Mammary epithelial cell (primary cell): ENCODE data around the gene PUSL1.

ENCODE experiments used
- EZH2 ChIP-seq: IDR thresholded peaks from 2 replicates; pipeline ENCODE4 v1.6.1; 2012; ENCODE audit warnings: low read length, inconsistent platforms, borderline replicate concordance
- TF ChIP-seq, protein P1 (sequence below), 2 donors: IDR thresholded peaks in 1 of 2; conservative IDR thresholded peaks in 1 of 2; 2 replicates each; pipeline ENCODE4 v1.5.1; 2011 to 2012; ENCODE audit warnings: inconsistent platforms in 2 of 2, low read length in 2 of 2, mild to moderate bottlenecking in 2 of 2, control low read depth in 1 of 2, low read depth in 1 of 2; ENCODE audit not compliant: insufficient read depth in 1 of 2; ENCODE audit errors: extremely low read depth in 1 of 2

DNA sequence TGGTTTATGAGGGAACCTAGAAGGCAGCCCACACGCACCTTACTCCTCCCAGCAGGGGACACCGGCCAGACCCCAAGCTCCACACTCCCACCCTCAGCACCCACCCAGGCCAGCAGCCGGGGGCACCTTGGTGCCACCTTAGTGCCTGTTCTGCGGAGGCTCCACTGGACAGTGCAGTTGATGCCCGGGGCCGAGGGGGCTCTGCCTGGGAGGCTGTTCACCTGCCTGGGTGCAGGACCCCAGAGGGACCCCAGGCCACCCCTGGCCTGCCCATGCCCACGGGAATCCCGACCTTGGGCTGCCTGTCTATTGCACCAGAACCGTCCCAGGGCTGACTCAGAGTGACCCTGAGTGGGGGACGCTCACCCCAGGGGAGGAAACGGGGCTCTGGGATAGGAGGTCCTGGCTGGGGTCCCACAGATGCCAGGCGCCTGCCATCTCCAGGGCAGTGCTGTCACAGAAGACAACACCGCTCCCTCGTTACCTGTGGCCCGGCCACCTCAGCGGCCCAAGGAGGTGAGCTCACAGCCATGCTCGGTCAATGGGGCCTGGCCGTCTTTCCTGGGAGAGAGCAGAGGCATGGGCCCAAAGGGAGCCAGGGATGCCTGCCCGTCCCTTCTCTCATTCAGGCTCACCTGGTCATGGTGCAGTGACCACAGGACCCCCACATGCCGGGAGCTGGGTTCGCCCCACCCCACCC is 27.5 kb upstream of the PUSL1 start:
- TF ChIP-seq, protein P1, sequence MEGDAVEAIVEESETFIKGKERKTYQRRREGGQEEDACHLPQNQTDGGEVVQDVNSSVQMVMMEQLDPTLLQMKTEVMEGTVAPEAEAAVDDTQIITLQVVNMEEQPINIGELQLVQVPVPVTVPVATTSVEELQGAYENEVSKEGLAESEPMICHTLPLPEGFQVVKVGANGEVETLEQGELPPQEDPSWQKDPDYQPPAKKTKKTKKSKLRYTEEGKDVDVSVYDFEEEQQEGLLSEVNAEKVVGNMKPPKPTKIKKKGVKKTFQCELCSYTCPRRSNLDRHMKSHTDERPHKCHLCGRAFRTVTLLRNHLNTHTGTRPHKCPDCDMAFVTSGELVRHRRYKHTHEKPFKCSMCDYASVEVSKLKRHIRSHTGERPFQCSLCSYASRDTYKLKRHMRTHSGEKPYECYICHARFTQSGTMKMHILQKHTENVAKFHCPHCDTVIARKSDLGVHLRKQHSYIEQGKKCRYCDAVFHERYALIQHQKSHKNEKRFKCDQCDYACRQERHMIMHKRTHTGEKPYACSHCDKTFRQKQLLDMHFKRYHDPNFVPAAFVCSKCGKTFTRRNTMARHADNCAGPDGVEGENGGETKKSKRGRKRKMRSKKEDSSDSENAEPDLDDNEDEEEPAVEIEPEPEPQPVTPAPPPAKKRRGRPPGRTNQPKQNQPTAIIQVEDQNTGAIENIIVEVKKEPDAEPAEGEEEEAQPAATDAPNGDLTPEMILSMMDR (conservative IDR thresholded peaks at IDR 0.05 in 1 of 2, IDR thresholded peaks at IDR 0.05 in 1 of 2; ENCODE audit: extremely low read depth in 1 of 2, insufficient read depth in 1 of 2, low read depth in 1 of 2, low read length in 2 of 2), result no peak
- no peak for TF ChIP-seq EZH2
